ES-I3 (cell line): ENCODE results near the gene PAK2.
"Not testable (repeated sequence)": the region's sequence is repeated elsewhere in the genome, so short reads cannot be mapped to it uniquely, and the experiment has no call there.

ENCODE experiments used
- H3K36me3 ChIP-seq: 2 replicates; pipeline ENCODE4 v1.6.1; 2013; ENCODE audit warnings: mild to moderate bottlenecking, low read length, control low read depth, moderate library complexity; ENCODE audit not compliant: insufficient read depth
- H3K4me1 ChIP-seq: 2 replicates; pipeline ENCODE4 v1.6.1; 2013; ENCODE audit warnings: mild to moderate bottlenecking, control low read depth, low read length; ENCODE audit not compliant: insufficient read depth
- H3K9ac ChIP-seq: 2 replicates; pipeline ENCODE4 v1.6.1; 2013; ENCODE audit warnings: low read depth, mild to moderate bottlenecking, low read length, moderate library complexity
- H3K9me3 ChIP-seq: 2 replicates; pipeline ENCODE4 v1.6.1; 2013; ENCODE audit warnings: mild to moderate bottlenecking, low read length, moderate library complexity; ENCODE audit not compliant: control insufficient read depth, insufficient read depth

The PAK2 gene

DNA sequence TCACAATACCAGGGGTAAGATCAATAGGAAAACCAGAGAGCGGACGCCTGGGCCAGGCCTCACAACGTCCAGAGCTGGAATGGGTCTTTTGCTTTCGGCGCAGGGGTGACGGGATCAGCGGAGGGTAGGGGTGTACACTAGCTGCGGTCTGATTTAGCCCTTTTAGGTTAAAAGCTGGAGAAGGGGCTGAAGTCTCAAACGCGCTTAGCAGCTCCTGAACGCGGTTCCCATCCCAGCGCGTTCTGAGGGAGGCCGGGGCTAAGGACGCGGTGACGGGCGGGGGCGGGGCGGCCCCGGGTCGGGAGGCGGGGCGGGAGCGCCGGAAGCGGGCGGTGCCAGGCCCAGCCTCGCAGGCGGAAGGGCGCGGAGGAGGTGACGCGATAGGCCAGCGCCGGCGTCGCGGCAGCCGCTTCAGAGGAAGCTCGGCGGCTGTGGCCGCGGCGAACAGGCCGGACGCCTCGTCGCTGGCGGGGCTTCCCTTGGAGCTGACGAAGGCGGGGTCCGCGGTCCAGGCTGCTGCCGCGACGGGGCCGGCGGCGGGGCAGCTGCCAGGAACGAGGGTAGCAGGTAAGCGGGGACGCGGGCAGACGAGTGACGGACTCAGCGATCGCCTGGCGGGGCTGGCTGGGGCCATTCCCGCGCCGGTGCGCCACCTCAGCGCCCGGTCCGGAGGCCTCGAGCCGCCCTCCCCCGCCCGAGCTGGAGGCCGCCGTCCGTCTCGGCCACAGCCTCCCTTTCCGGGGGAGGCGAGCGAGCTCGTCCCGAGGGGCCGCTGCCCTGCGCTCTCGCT, 128.0 kb downstream of the PAK2 start, which contains the start of gene SENP5:
Gene SENP5 (plus strand): TSS at position 414 of the 790 bp plus-strand sequence. CDS start 17,262 bp downstream, outside the sequence.
- Histone ChIP-seq H3K9me3 (no peaks in the 10 kb centered on the region), H3K36me3 (0 out of 2 replicates have a peak, but pooled peaks cover 2% of the 10 kb centered on the region), H3K4me1 (peaks cover 5% of the 10 kb centered on the region; the same call in 1 of the 2 replicates), H3K9ac (peak within 1 kb of the TSS; percentile 76)

DNA sequence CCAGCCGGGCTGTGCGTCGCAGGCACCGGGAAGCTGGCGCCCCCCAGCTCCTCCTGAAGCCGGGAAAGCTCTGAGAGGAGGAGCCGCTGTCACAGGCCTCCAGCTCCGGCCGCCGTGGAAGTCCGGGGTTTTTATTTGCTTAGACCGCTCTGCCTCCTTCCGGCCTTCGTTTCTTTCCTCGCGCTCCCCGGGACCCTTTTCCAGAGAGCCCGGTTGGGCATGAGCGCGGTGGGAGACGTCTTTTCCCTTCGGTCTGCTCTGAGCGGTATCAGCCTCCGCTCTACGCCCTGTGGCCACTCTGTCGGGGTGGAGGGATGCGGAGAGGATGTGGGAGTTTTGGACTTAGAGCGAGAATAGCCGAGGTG, 128.6 kb downstream of the PAK2 start:
- Histone ChIP-seq H3K9me3 (no peaks in the 10 kb centered on the region), H3K9ac (peak overlapping the region; percentile 76), H3K36me3 (0 out of 2 replicates have a peak, but pooled peaks cover 2% of the 10 kb centered on the region), H3K4me1 (peaks cover 5% of the 10 kb centered on the region; the same call in 1 of the 2 replicates)

DNA sequence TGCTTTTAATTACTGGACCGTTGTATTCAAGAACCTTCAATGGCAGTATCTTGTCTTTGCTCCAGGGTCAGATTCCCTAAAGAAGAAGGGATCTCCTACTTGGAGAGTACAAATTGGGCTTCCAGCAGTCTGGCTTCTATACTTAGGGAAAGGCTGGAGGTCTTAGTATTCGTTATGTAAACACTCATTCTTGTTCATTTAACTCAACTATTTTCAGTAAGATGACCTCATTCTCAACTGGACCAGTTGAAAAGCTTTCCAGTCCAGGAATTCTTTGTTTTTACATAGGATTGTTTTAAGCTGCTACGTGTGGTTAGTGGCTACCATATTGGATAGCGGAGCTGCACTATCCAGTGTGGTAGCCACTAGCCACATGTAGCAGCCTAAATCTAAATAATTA, 132.7 kb downstream of the PAK2 start:
- Histone ChIP-seq H3K9ac (no peak overlapping the region), H3K4me1 (peaks cover 9% of the 10 kb centered on the region; the same call in 1 of the 2 replicates), H3K36me3 (0 out of 2 replicates have a peak, but pooled peaks cover 2% of the 10 kb centered on the region), H3K9me3 (no peaks in the 10 kb centered on the region)

DNA sequence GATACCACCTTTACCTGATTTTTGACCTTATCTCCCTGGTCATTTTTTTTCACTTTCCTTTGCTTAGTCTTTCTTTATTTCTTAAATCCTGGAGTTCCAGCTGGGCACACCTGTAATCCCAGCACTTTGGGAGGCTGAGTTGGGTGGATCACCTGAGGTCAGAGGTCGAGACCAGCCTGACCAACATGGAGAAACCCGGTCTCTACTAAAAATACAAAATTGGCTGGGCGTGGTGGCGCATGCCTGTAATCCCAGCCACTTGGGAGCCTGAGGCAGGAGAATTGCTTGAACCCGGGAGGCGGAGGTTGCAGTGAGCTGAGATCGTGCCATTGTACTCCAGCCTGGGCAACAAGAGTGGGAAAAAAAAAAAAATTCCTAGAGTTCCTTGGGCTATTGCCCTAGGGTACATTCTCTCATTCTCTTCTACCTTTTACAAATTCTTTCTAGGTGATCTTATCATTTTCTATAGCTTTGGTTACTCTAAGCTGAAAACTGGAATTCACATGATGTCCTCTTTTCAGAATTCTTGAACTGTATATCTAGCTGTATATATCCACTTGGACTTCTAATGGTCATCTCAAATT, 134.9 kb downstream of the PAK2 start:
- not testable (repeated sequence) for H3K36me3 ChIP-seq, H3K4me1 ChIP-seq, H3K9me3 ChIP-seq
- H3K9ac ChIP-seq, result peak overlapping the region; percentile 12; the same call in 1 of the 2 replicates

DNA sequence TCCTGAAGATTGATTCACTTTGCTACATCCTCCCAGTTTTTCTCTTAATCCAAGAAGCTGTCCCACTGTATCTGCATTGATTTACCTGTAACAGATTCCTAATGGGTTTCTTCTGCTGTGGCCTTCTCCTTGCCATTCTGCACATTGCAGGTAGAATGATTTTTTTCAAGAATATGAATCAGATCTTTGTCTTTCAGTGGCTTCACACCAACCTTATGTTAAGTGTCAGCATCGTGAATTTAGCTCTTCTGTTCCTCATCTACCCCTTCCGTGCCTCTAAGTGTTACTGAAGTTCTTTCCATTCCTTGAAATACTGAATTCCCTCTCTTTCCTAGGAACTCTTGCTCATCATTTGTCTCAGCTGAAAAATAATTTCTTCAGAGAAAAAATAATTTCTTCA, 135.6 kb downstream of the PAK2 start:
- H3K9ac ChIP-seq, result no peak overlapping the region
- no peaks in the 10 kb centered on the region for H3K9me3 ChIP-seq
- H3K36me3 ChIP-seq, result no peaks in the 10 kb centered on the region
- H3K4me1 ChIP-seq, result 0 out of 2 replicates have a peak, but pooled peaks cover 4% of the 10 kb centered on the region
